SU-DHL-6 (cell line): Measurements from ENCODE around the gene USP7.
"Not testable (repeated sequence)": the region's sequence is repeated elsewhere in the genome, so short reads cannot be mapped to it uniquely, and the experiment has no call there.

ENCODE experiments used
- CTCF ChIP-seq: fragments of 200-600 bp; sonication (generic); IDR thresholded peaks from one replicate; pipeline ENCODE4 v1.5.1; 2017; ENCODE audit warnings: antibody characterized with exemption, mild to moderate bottlenecking, low read length, moderate library complexity; ENCODE audit not compliant: insufficient read depth, poor library complexity, severe bottlenecking
- EZH2phosphoT487 ChIP-seq: fragments of 200-600 bp; sonication (generic), shearing (Covaris generic); conservative IDR thresholded peaks from 2 replicates; pipeline ENCODE4 v1.6.1; 2018; ENCODE audit warnings: mild to moderate bottlenecking, antibody characterized with exemption, low read length, moderate library complexity, mixed read lengths

- not testable (repeated sequence) for TF ChIP-seq CTCF, EZH2phosphoT487
Observed at GRCh38 chr16:8968054-8968453, 4.3 kb upstream of the USP7 start.
